Femur (tissue), 1 donor: ENCODE data around the gene STC2.
"Not testable (repeated sequence)": the region's sequence is repeated elsewhere in the genome, so short reads cannot be mapped to it uniquely, and the experiment has no call there.

ENCODE experiments used
- DNase-seq: peaks from one replicate; pipeline ENCODE4 v3.0.0-alpha.2; 2017

STC2 gene

DNA sequence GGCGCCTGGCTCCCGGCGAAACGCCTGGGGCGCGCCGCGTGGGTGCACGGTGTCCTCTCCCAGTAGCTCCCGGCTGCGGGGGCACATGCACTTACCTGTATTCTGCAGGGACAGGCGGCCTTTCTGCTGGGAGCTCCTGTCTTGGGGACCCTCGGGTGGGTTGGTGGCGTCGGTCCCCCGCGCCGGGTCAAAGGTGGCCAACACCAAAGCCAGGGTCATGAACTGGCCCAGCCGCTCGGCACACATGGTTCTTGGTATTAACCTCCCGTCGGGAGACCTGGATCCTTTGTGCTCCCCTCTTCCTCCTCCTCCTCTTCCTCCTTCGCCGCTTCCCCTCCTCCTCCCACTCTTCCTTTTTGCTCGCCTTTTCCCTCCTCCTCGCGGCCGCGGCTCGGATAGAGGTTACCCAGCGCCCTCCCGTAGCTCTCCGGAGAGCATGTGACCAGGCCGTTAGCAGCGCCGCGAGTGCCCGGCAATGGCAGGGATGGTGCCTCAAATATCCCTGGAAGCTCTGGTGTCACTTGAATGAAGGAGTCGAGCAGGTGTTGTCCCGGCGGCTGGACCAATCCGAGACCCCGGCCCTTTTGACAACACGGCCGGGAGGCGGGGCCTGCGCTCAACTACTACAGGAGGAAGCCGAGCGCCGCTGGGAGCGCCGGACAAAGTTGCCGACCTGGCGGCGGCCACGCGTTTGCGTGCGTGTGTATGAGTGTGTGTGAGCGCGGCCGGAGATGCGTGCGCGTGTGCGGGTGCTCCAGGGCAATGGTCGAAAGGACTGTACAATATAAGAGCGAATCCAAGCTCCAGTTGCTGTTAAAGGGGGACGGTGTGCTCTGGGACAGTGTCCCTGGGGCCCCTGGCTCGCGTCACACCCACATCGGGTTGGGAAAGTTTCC is at the start of gene STC2:
Gene STC2, minus strand, starts transcription at position 467 of the 896 bp plus-strand sequence. Its CDS starts 221 bp downstream, at position 246.
- peak; percentile 89 for DNase-seq

GRCh38 chr5:173371400-173371799 is 43.2 kb upstream of the STC2 start:
- DNase-seq = no peak

DNA sequence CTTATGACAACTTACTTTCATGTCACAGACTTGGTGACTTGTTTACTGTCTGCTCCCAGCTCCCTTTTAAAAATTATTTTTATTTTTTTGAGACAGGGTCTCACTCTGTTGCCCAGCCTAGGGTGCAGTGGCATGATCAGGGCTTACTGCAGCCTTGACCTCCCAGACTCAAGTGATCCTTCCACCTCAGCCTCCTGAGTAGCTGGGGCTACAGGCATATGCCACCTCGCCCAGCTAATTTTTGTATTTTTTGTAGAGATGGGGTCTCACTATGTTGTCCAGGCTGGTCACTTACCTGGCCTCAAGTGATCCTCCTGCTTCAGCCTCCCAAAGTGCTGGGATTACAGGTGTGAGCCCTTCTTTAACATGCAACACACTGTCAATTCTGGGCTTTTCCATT is 35.2 kb upstream of the STC2 start:
- DNase-seq = not testable (repeated sequence)

GRCh38 chr5:173355561-173355960 is 27.3 kb upstream of the STC2 start:
- no peak for DNase-seq

GRCh38 chr5:173354645-173355044 is 26.4 kb upstream of the STC2 start:
- no peak for DNase-seq

- DNase-seq = no peak
These were observed 24.4 kb upstream of the STC2 start for GRCh38 chr5:173352366-173353349.

DNA sequence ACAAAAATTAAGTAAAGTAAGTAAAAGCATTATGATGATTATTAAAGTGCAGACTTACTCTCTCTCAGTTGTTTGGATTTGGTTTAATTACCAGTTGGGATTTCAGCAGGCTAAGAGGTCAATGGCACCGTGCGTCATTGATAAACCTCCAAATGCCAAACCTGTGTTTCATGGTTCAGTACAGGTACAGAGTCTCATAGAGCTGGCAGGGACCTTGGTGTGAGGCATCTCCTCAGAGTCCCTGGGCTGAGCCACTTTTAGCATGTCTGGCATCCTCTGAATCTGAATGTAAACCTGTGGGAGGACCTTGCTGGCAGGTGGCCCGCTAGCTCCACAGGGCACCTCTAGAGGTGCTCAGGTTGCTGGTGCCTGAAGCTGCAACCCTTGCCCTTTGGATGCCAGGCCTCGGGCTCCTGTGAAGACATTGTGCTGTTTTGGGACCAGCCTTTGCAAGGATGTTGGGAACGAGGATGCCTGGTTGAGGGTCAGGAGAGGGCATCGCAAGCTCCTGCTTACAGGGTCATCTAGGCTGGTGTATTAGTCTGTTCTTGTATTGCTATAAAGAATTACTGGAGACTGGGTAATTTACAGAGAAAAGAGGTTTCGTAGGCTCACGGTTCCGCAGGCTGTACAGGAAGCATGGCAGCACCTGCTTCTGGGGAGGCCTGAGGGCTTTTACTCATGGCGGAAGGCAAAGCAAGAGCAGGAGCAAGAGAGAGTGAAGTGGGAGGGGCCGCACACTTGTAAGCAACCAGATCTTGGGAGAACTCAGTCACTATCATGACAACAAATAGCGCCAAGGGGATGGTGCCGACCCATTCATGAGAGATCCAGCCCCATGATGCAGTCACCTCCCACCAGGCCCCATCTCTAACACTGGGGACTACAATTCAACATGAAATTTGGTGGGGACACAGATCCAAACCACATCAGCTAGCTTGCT is 14.9 kb upstream of the STC2 start:
- DNase-seq = no peak

DNA sequence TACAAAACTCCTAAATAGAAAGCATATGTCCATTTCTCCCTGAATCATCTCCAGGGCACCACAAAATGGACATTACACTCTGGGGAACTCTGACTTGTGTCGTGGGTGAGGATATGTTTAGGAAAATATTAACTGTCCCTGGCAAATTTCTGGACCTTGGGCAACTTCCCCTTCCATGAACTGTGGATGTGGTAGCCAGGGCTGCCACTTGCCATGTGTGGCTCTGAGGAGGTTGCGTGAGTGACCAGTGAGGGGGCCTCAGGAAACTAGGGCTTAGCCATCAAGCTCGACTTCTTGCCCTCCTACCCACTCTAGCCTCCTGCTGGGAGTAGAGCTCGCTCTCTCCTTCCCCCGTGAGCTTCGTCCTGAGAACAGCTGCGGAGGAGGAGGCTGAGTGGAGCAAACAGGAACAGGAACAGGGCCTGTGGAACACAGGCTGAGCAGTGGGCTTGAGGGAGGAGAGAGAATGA is 13.8 kb upstream of the STC2 start:
- DNase-seq = no peak

GRCh38 chr5:173340984-173341383 is 12.8 kb upstream of the STC2 start:
- DNase-seq = no peak

- DNase-seq = no peak
These were observed 12.2 kb upstream of the STC2 start for GRCh38 chr5:173340451-173340850.

GRCh38 chr5:173339286-173339685 is 11.1 kb upstream of the STC2 start:
- no peak for DNase-seq

- DNase-seq = no peak
These were observed 10.3 kb upstream of the STC2 start for GRCh38 chr5:173338380-173339015.

- DNase-seq = no peak
These were observed 6.6 kb upstream of the STC2 start for GRCh38 chr5:173334808-173335207.

GRCh38 chr5:173333925-173334661 is 5.9 kb upstream of the STC2 start:
- DNase-seq = no peak

DNA sequence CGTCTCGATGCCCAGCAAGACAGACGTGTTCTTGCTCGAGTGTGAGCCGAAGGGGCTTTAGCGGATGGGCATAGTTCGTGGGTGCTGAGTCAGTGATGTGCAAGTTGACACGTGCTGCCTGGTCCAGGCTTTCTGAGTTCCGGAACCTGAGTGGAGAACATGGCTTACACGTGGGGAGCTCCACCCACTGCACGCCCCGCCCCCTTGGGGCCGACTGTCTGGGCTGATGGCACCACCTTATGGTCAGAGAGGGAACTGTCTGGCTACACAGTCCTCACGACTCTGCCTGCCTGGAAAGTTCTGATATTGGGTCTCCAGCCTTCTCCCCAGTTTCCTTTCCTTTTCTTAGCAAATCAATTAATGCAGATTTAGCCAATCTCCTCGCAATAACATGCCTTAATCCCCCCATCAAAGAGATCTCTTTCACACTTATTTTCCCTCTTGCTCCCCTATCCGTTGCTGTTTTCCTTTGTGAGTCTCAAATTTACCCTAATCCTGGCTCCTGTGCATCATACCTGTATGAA is 3.8 kb upstream of the STC2 start:
- DNase-seq = peak; percentile 89

- no peak for DNase-seq
These were observed 3.1 kb upstream of the STC2 start for GRCh38 chr5:173331287-173331686.

GRCh38 chr5:173330338-173331206 is 2.4 kb upstream of the STC2 start:
- no peak for DNase-seq

GRCh38 chr5:173329491-173330337 is 1.5 kb upstream of the STC2 start:
- DNase-seq = no peak
